NB4 (cell line): ENCODE results near the gene PDXK.

Experiments used
- MYC ChIP-seq: IDR thresholded peaks from 2 replicates; pipeline ENCODE4 v1.6.1; 2011; ENCODE audit warnings: low read depth, low read length
- POLR2A ChIP-seq: IDR thresholded peaks from 2 replicates; pipeline ENCODE4 v1.6.1; 2011; ENCODE audit warnings: mild to moderate bottlenecking; ENCODE audit not compliant: insufficient read length; ENCODE audit errors: extremely low read depth
- TF ChIP-seq, protein P1 (sequence below): IDR thresholded peaks from one replicate; pipeline ENCODE4 v1.5.1; 2012; ENCODE audit warnings: low read depth, low read length
- TF ChIP-seq, protein P2 (sequence below): IDR thresholded peaks from 2 replicates; pipeline ENCODE4 v1.6.1; 2011; ENCODE audit warnings: low read depth, low read length

DNA sequence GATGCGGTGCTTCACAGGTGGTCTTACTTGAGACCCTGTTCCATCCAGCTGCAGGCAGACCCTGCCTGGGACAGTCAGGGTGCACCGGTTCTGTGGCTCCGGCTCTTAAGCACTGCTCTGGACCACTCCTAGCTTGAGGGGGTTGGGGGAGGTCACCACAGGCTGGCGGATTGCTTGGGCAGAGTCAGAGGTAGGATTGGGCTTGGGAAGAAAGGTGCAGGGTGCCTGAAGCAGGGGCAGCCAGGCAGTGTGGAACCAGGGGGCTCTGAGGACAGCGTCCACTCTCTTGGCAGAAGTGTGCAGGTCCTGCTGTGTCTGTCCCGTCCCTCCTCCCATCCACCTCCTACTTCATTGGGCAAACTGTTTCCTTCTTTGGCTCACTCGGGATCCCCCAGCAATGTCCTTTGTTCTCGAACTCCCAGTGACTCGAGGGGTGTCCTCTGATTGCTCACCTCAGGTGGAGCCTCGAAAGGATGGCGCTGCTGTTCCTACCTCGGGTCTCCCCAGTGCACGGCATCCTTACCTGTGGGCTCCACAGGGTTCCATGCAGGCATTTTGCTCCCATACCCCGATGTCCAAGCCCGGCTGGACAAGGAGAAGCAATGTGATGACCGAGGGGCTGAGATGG is 1.7 kb downstream of the PDXK start:
- no peak for TF ChIP-seq MYC
- TF ChIP-seq, protein P1, sequence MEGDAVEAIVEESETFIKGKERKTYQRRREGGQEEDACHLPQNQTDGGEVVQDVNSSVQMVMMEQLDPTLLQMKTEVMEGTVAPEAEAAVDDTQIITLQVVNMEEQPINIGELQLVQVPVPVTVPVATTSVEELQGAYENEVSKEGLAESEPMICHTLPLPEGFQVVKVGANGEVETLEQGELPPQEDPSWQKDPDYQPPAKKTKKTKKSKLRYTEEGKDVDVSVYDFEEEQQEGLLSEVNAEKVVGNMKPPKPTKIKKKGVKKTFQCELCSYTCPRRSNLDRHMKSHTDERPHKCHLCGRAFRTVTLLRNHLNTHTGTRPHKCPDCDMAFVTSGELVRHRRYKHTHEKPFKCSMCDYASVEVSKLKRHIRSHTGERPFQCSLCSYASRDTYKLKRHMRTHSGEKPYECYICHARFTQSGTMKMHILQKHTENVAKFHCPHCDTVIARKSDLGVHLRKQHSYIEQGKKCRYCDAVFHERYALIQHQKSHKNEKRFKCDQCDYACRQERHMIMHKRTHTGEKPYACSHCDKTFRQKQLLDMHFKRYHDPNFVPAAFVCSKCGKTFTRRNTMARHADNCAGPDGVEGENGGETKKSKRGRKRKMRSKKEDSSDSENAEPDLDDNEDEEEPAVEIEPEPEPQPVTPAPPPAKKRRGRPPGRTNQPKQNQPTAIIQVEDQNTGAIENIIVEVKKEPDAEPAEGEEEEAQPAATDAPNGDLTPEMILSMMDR, result no peak
- TF ChIP-seq POLR2A, result no peak
- TF ChIP-seq, protein P2, sequence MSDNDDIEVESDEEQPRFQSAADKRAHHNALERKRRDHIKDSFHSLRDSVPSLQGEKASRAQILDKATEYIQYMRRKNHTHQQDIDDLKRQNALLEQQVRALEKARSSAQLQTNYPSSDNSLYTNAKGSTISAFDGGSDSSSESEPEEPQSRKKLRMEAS, result no peak
